ENCODE data around the gene AP3D1. TPM values are rescaled to one million over a fixed set of nuclear protein-coding genes. Genes with fewer than 3 reads are reported as not detected.
"Not testable (repeated sequence)": the region's sequence is repeated elsewhere in the genome, so short reads cannot be mapped to it uniquely, and the experiment has no call there.

Gene AP3D1
- total RNA-seq, 1 donor from 2014 or later: 175 TPM

- DNase-seq (ENCODE audit: low read depth): no peak
Observed at GRCh38 chr19:2110822-2111221, 40.5 kb downstream of the AP3D1 start.

GRCh38 chr19:2109046-2109864 lies 42.1 kb downstream of the AP3D1 start:
- DNase-seq (ENCODE audit: low read depth): no peak

GRCh38 chr19:2108251-2109016 lies 42.9 kb downstream of the AP3D1 start:
- no peak for DNase-seq (ENCODE audit: low read depth)

- no peak for DNase-seq (ENCODE audit: low read depth)
Observed at GRCh38 chr19:2103045-2103707, 48.2 kb downstream of the AP3D1 start.

GRCh38 chr19:2101417-2102335 lies 49.7 kb downstream of the AP3D1 start:
- DNase-seq (ENCODE audit: low read depth): no peak

- no peak for DNase-seq (ENCODE audit: low read depth)
Observed at GRCh38 chr19:2100719-2101061, 50.7 kb downstream of the AP3D1 start.

GRCh38 chr19:2099937-2100718 lies 51.2 kb downstream of the AP3D1 start:
- no peak for DNase-seq (ENCODE audit: low read depth)

GRCh38 chr19:2099054-2099501 lies 52.3 kb downstream of the AP3D1 start:
- no peak for DNase-seq (ENCODE audit: low read depth)

- no peak for DNase-seq (ENCODE audit: low read depth)
Observed at GRCh38 chr19:2097886-2098327, 53.5 kb downstream of the AP3D1 start.

GRCh38 chr19:2097203-2097885 lies 54.0 kb downstream of the AP3D1 start:
- no peak for DNase-seq (ENCODE audit: low read depth)

GRCh38 chr19:2096480-2097202 lies 54.7 kb downstream of the AP3D1 start, which contains the start of gene IZUMO4:
Gene IZUMO4 (plus strand): TSS chr19:2096915. CDS start chr19:2096946, 31 bp downstream.
- DNase-seq (ENCODE audit: low read depth): peak; percentile 80

GRCh38 chr19:2096034-2096479 lies 55.3 kb downstream of the AP3D1 start, which contains the start of gene MOB3A:
Gene MOB3A (minus strand): TSS chr19:2096326. CDS start chr19:2078560, 17,766 bp downstream.
- DNase-seq (ENCODE audit: low read depth): no peak

- not testable (repeated sequence) for DNase-seq (ENCODE audit: low read depth)
Observed at GRCh38 chr19:2091926-2092525, 59.3 kb downstream of the AP3D1 start.

- no peak for DNase-seq (ENCODE audit: low read depth)
Observed at GRCh38 chr19:2089727-2090053, 61.7 kb downstream of the AP3D1 start.

- DNase-seq (ENCODE audit: low read depth): no peak
Observed at GRCh38 chr19:2089001-2089711, 62.2 kb downstream of the AP3D1 start.

GRCh38 chr19:2087621-2088100 lies 63.7 kb downstream of the AP3D1 start:
- DNase-seq (ENCODE audit: low read depth): no peak

- peak; percentile 82 for DNase-seq (ENCODE audit: low read depth)
Observed at GRCh38 chr19:2086695-2087620, 64.4 kb downstream of the AP3D1 start.
